Fibroblast of skin of abdomen (primary cell): Measurements from ENCODE around the gene KRT34.

ENCODE experiments used
- DNase-seq: peaks from one replicate; pipeline ENCODE4 v3.0.0-alpha.2; 2013

The KRT34 gene

GRCh38 chr17:41329279-41329948, 52.7 kb downstream of the KRT34 start:
- DNase-seq, result peak; percentile 54

DNA sequence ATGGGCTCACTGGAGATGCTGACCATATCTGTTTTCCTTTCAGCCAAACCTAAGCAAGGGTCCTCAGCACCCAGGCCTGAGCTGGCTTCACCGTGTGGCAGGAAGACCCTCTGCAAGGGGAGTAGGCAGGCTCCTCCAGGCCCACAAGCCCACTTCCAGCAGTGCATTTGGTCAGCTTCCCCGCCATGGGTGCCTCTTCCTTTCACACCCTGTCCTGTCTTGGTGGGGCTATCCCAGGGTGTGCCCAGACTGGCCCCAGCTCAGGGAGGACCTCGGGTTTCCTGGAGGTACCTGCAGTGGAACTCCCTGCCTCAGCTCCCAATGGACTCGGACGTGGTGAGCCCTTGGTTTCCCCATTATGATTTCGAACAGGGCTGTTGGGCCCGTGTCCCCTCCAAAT, 53.9 kb downstream of the KRT34 start:
- DNase-seq, result no peak
